ENCODE data around the gene FCN2. TPM values are rescaled to one million over a fixed set of nuclear protein-coding genes. Genes with fewer than 3 reads are reported as not detected.

FCN2 gene
- total RNA-seq, 1 donor from 2014 or later = 2.6 TPM

DNA sequence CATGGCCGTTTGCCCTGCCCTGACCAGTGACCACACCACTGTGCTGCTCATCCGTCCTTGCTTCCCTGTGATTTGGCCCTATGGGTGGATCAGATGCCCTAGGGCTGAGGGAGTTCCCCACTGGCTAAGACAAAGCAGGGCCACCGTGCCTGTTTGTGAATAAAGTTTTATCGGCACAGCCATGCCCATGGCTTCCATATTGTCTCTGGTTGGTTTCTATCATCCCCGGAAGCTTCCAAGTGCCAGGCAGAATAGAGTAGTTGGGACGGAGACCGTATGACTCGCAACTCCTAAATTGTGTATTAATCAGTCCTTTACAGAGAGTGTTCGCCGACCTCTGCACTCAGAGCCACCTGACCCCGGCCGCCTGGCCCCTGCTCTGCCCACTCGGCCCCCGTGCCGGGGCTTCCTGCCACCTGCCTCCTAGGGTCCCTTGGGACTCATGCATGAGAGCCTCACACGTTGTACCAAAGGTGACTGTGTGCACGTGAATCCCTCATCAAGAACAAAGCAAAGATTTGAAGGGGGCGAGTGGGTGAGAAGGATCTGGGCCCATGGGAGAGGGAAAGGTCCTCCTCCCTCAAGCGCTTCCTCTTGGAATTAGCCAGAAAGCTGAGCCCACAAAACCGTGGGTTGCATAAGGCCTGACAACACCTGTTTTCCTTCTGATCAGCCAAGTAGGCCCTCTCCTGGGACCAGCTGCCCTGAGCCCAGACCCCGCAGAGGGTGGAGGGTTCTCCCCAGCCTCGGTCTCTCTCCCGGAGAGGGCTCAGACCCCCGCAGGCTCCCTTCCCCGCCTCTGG, 11.7 kb upstream of the FCN2 start:
- no peak for DNase-seq (ENCODE audit: low spot score)

DNA sequence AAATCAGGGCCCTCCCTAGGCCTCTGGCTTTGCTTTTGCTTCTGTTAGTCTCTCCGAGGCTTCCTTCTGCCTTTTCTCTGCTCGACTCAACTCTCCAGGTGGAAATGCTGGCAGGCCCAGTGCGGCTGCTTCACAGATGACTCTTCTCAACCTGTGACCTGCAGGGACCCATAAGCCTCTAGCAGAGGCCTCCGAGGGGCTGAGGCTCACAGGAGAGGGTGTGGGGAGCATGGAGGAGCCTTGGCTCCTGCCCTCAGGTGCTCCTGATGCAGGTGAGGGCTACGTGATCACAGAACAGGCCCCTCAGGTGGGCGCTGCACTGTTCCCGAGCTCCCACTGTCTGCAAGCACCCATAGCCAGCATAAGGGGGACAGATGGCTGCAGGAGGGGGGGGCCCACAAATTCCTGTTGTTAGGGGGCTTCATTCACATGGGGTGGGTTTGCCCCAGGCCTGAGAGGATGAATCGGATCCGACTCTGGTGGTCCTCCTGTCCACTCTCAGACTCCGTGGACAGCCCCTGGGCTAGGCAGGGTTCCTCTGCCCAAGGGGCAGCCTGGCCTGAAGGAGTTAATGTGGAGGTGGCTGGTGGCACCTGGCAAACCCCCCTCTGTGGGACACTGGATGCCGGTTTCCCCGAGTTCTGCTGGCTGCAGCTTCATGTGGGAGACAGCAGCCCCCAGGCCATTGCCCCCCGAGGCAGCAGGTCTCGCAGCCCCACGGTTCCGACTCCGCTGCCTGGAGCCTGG, 10.9 kb upstream of the FCN2 start:
- no peak for DNase-seq (ENCODE audit: low spot score)

DNA sequence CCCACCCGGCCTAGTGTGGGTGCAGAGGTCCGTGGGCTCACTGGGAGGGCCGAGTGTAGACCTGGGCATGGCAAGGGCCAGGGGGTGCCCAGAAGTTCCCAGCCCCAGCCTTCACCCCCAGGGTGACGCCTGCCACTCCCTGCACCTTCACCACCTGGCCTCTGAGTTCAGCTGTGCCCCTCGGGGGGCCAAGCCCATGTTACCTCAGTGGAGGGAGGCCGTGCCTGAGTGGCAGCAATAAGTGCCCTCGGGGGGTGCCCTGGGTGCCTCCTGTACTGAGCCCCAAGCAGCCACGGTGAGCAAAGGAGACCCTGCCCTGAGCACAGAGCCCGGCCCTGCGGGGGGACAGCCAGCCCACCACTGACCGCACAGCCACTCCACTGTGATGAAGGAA, 10.3 kb upstream of the FCN2 start:
- no peak for DNase-seq (ENCODE audit: low spot score)

DNA sequence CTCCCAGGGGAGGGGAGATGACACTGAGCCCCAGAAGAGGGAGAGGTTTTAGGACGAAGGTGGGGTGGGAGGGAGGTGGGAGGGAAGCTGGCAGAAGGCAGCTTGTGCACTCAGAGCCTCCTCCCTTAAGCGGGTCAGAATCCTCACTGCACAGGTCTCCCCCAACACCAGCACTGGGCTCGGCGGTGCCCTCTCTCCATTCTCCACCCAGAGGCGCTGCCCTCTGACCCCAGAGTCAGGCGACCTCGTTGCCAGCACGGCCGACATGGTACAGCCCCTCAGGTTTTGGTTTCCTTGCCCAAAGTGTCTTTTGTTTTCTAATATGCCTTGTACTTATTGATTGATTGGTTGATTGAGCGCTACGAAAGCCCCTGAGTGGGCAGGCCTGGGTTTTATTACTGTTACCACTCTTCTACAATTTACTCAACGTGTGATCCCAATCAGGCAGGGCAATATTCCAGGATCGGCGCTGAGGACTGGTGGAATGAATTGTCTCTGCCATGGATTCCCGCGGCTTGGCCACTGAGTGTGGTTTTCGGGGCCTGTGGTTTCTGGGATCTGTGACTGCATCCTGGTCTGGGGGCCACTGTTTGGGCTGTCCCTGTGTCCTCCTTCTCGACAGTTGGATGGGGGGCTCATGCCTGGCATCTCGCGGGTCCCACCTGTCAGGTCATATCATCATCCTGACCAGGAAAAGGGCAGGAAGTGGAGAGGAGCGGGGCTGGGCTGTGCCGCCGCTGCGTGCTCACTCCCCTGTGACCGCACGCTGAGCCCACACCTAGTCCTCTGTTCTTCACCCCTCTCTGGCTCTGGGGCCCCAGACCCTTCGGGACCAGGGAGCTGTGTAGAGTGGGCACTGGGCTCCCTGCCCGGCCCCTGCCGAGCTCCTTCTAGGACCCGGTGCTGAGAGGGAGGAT, 9.6 kb upstream of the FCN2 start:
- DNase-seq (ENCODE audit: low spot score) = no peak

DNA sequence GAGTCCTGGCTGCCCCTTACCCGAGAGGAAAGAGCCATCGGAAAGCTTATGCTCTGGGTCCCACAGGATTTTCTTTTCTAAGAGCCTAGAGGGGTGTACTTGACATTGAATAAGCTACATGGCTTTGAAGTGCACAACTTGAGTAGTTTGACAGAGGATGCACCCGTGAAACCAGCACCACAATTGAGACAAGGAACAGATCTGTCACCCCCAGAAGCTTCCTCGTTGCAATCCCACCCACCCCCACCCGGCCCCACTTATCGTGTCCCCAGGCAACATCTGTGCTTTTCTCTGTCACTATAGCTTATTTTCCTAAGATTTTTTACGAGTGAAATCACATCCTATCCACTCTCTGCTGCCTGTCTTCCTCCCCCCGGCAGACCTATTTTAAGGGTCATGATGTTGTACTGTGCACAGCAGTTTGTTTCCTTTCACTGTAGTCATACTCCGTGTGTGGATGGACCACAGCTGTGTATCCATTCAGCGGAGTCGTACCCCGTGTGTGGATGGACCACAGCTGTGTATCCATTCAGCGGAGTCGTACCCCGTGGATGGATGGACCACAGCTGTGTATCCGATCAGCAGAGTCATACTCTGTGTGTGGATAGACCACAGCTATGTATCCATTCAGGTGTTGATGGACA, 8.8 kb upstream of the FCN2 start:
- DNase-seq (ENCODE audit: low spot score) = peak; percentile 35

DNA sequence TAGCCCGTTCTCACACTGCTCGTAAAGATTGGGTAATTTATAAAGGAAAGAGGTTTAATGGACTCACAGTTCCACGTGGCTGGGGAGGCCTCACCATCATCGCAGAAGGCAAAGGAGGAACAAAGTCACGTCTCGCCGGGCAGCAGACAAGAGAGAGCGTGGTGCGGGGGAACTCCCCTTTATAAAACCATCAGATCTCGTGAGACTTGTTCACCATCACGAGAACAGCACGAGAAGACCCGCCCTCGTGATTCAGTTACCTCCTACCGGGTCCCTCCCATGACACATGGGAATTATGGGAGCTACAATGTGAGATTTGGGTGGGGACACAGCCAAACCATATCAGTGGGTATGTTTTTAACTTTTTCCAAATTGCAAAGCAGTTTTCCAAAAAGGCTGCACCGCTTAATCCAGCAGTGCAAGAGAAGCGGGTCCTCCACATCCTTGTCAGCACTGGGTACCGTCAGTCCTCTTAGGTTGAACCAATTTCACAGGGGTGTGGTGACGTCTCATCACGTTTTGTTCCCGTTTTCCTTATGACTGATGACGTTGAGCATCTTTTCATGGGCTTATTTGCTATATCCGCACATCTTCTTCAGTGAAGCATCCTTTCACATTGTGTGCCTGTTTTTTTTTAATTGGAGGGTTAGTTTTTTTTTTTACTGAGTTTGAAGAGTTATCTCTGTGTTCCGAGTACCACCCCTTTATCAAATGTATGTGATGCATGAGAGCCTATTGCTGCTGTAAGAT, 8.0 kb upstream of the FCN2 start:
- no peak for DNase-seq (ENCODE audit: low spot score)

DNA sequence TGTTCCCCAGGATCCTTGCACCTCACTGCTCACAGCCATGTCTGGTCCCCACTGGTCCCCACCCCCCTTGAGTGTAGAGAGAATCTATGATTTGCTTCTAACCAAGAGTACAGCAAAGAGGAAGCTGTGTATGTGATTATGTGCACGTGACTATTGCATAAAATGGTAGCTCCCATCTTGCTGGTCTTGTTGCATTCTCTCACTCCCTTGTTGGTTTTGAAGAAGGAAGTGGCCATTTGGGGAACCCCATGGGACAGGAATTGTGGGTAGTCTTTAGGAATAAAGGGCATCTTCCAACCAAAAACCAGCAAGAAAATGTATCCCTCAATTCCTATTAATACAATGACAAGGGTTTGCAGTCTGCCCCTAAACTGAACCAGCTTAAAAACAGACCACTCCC, 5.2 kb upstream of the FCN2 start:
- DNase-seq (ENCODE audit: low spot score) = no peak

DNA sequence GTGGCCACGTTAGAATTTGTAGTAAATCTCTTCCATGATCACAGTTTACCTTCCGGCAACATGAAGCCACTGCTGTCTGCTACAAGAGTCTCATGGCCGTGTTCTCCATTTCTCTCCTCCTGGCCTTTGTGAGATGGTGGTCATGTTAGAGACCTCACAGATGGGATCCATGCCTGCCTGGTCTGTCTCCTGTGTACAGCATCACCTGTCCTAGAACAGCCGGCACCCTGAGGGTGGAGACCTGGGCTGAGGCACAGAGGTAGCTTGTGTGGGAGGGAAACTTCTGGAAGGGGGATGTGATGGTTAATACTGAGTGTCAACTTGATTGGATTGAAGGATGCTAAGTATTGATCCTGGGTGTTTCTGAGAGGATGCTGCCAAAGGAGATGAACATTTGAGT, 3.1 kb upstream of the FCN2 start:
- no peak for DNase-seq (ENCODE audit: low spot score)

DNA sequence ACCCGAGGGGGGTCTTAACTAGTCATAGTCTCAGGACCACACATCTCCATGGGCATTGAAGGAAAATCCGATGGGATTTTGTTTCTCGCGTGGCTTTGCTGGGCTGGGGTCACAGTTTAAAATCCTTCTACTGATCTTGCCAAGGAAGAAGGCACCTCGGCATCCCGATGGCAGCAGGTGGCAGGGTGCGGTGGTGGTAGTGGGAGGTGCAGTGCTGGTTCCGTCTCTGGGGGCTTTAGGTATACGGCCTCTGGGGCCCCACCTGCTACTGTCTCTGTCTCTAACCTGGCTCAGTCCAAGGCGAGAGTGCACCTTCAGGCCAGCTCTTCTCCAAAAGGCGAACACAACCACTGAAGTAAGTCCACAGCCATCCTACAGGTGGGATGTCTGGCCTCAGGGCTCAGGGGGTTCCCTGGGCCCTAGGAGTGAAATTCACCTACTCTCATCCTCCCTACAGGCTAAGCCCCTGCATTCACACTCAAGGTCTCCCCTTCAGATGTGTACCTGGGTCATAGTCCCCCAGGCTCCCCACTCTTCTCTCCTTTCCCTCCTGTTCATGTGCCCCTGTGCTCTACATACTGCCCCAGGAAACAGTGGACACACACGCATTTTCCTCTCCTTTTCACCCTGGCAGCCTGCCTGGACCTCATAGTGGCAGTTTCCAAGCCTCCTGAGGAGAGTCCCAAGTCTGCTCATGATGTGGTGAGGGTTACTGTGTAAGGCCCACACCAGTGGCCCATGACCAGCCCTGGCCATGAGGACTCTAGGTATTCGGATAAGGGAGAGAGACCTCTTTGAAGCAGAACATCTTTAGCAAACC, 736 bp upstream of the FCN2 start:
- DNase-seq (ENCODE audit: low spot score) = no peak

DNA sequence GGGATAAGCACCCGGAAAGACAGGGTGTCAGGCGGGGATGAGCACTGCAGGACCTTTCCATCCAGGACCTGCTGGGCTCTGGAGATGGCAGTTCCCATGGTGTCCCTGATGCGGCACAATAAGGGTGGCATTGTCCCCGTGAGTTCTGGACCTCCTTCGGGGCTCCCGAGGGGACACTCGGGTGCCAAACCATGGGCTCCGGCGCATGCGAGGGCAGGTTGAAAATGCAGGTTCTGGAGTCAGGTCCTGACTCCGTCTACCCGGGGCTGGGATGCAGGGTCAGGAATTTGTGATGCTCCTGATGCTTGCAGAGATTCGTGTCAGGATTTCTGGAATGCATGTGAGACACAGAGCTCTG, 682 bp downstream of the FCN2 start:
- DNase-seq (ENCODE audit: low spot score) = no peak

DNA sequence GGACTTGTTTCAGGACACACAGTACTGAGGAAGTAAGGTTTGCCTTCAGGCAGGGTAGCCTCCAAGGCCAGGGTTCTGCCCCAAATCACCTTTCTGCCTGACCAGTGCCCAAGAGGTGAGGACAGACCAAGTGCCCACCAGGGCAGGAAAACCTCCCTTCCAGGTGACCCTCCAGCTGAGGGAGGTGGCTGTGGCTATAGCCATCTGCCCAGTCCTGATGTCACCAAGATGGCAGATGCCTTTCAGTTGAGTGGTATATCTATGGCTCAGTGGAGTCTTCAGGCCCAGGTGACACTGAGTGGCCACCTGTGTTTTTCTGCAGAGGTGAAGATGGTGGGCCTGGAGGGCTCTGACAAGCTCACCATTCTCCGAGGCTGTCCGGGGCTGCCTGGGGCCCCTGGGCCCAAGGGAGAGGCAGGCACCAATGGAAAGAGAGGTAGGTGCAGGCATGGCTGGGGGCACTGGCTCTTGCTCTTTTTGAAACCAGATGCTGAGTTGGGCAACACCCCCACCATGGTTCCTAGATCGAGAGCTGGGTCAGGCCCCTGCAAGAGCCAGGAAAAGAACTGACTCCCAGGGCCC, 1.7 kb downstream of the FCN2 start:
- no peak for DNase-seq (ENCODE audit: low spot score)

DNA sequence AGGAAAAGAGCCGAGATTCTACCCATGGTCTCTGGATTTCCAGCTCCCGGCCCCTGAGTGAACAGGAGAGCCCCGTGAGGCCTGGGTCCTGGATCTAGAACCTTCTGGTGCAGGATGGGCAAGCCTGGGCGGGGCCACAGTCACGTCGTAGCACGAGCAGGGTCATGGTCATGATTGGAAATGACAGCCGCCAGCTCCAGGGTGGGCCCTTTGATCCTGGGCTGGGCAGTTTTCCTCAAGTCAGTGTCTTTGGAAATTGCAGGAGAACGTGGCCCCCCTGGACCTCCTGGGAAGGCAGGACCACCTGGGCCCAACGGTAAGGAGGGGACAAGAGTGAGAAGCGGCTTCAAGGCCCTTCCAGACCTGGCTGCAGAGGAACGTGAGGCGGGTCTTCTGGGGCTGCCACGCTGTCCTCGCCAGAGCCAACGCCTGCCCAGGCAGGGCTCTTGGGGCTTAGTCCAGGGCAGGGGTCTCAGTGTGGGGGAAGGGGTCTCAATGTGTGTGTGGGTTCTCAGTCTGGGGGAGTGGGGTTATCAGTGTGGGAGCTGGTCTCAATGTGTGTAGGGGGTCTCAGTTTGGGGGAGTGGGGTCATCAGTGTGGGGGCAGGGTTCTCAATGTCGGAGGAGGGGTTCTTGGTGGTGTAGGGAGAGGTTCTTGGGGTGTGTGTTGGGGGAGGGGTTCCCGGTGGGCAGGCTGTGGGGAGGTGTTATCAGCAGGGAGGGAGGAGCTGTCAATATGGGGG, 2.6 kb downstream of the FCN2 start:
- no peak for DNase-seq (ENCODE audit: low spot score)

DNA sequence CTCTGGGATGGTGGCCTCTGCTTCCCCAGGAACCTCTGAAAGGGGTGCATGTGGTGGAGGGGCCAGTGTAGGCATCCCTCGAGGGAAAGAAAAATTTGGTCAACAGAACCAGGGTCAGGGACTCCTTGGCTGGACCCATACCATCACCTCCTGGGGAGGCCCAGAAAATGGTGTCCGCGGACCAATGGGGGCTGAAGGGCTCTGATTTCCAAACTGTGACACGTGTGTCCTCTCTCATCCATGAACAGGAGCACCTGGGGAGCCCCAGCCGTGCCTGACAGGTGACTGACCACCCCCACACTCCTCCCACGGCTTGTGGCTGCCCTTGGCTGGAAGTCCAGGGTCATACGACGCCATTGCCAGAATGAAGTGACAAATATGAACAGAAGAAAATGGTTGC, 3.9 kb downstream of the FCN2 start:
- DNase-seq (ENCODE audit: low spot score) = no peak

DNA sequence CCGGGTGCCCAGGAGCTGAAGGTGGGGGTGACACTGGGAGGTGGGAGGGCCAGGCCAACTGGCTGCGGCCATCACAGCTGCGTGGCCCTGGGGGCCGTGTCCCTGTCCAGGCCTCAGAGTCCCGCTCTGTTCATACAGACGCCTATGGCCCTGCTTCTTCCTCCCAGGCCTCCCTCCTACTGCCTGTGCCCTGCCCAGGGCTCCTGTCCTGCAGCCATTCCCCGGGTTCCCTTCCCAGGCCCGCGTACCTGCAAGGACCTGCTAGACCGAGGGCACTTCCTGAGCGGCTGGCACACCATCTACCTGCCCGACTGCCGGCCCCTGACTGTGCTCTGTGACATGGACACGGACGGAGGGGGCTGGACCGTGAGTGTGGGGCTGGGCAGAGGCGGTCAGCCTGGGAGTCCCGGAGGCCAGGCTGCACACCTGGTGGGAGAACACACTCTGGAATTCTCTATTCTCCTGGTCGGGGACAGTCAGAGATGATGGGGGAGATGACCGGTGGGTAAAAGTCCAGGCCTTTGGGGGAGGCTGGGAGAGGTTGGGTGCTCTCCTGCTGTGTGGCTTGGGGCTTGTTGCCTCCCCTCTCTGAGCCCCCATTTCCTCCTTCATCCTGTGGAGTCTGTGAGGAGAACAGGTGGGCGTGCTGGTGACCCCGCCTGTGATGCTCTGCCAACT, 4.5 kb downstream of the FCN2 start:
- DNase-seq (ENCODE audit: low spot score) = no peak

DNA sequence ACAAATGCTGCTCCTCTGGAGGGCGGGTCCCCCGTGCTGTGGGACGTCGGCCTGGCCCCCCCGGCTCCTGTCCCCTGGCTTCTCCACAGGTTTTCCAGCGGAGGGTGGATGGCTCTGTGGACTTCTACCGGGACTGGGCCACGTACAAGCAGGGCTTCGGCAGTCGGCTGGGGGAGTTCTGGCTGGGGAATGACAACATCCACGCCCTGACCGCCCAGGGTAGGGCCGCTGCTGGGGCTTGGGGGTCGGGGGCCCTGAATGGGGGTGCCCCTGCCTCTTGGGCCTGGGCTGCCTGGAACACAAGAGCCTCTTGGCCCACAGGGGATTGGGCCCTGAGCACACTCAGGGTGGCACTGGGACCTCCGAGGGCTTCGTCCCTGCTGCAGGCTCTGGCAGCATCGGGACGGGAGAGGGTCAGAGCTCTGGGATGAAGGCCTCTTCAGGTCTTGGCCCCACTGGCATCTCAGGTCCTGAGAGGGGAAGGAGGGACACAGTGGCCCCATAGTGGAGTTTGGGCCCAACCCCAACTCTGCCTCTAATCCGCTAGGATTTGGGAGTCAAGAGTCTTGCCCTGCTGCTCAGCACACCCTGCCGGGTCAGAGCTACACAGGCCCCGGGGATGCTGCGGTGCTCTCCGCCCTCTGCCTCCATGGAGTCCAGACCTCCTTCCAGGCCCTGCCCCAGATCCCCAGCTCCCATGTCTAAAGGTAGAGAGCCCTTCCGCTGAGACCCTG, 5.2 kb downstream of the FCN2 start:
- no peak for DNase-seq (ENCODE audit: low spot score)

DNA sequence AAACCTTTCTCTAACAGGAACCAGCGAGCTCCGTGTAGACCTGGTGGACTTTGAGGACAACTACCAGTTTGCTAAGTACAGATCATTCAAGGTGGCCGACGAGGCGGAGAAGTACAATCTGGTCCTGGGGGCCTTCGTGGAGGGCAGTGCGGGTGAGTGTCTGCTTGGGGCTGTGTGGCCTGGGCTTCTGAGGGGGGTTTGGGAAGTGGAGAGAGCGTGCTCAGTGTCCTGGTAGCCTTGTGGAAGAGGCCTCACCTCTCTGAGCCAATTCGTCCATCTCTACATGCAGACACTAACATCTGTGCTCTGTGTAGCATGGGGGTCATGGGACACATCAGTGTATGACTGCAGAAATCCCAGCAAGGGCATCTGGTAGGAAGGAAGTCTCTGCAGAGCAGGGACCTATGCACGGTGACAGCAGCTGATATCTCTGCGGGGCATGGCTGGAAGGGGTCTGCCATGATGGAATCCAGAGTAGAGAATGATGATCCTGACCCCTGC, 5.9 kb downstream of the FCN2 start:
- DNase-seq (ENCODE audit: low spot score) = no peak

DNA sequence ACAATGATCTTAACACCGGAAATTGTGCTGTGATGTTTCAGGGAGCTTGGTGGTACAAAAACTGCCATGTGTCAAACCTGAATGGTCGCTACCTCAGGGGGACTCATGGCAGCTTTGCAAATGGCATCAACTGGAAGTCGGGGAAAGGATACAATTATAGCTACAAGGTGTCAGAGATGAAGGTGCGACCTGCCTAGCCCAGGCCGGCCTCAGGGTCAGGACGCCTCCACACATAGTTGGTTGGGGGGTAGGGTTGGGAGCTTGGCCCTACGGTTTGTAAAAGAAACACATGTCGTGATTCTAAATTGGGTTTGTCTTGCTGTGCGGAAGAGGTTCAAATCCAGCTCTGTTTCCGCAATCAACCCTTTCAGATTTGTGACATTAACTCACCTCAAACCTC, 6.6 kb downstream of the FCN2 start:
- no peak for DNase-seq (ENCODE audit: low spot score)
